GM12875 (cell line): ENCODE results near the gene MAGIX.
A peak's percentile ranks its signal among the peaks of the same experiment; 100 is the strongest.
"Not testable (repeated sequence)": the region's sequence is repeated elsewhere in the genome, so short reads cannot be mapped to it uniquely, and the experiment has no call there.

ENCODE experiments used
- H3K4me3 ChIP-seq: one replicate; pipeline ENCODE4 v1.5.1; 2011; ENCODE audit warnings: low read depth, low read length, control low read depth
- TF ChIP-seq, protein P1 (sequence below): IDR thresholded peaks from 2 replicates; pipeline ENCODE4 v1.5.1; 2011; ENCODE audit warnings: low read depth, mild to moderate bottlenecking, control low read depth, inconsistent platforms, low read length, moderate library complexity, borderline replicate concordance; ENCODE audit not compliant: insufficient read depth

Gene MAGIX

DNA sequence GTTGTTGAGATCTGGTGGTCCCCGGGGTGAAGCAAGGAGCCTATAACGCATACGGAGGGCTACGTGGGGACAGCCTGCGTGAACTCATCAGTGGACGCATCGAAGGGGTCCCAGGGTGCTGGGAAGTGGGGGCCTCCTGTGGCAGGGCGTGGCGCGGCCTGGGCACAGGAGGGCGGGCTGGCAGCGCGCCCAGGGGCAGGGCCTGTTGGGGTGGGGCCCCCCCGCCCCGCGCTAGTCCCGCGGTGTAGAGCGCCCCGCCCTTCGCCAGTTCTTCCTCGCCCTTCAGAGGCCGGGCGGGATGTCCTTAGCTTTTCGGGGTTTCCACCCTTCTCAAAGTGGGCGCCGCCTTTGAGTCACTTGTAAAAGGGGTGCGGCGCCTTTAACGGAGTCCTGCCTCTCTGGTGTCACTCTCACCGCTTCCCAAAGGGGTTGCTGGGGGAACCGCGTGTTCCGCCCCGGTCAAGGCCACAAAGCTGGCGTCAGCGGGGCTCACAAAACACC, 9.8 kb downstream of the MAGIX start:
- H3K4me3 ChIP-seq, result peak overlapping the region; percentile 68
- TF ChIP-seq, protein P1, sequence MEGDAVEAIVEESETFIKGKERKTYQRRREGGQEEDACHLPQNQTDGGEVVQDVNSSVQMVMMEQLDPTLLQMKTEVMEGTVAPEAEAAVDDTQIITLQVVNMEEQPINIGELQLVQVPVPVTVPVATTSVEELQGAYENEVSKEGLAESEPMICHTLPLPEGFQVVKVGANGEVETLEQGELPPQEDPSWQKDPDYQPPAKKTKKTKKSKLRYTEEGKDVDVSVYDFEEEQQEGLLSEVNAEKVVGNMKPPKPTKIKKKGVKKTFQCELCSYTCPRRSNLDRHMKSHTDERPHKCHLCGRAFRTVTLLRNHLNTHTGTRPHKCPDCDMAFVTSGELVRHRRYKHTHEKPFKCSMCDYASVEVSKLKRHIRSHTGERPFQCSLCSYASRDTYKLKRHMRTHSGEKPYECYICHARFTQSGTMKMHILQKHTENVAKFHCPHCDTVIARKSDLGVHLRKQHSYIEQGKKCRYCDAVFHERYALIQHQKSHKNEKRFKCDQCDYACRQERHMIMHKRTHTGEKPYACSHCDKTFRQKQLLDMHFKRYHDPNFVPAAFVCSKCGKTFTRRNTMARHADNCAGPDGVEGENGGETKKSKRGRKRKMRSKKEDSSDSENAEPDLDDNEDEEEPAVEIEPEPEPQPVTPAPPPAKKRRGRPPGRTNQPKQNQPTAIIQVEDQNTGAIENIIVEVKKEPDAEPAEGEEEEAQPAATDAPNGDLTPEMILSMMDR, result 0 out of 2 replicates have a peak, but pooled peaks have one; percentile 2

DNA sequence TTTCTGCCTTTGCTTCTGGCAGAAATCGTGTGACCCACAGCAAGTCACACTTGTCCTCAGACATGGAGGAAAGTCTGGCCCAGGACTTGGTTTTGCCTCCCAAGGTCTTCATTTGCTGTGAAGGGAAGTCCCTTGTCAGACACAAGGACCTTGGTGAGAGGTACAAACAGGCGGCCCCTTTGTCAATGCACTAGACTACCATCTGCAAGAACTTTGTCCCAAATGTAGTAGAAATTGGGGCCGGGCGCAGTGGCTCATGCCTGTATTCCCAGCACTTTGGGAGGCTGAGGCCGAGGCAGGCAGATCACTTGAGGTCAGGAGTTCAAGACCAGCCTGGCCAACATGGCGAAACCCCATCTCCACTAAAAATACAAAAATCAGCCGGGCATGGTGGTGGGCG, 11.0 kb downstream of the MAGIX start:
- H3K4me3 ChIP-seq, result not testable (repeated sequence)

DNA sequence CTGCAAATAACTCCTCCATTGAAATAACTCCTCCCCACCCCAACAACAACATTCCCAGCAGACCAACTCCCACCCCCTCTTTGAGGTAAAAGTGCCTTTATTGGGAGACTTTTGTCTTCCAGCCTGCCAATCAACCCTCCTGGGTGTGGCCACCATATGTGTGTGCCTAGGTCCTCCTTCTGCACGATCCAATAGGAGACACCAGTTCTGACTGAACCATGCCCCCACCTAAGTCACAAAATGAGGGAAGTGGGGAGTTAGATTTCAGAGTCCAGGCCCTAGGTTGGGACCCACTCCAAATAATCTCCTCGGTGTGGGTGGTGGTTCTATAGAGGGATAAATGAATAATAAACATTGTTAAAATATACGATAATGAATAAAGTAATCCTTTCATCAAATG, 12.2 kb downstream of the MAGIX start:
- TF ChIP-seq, protein P1, result no peak
- H3K4me3 ChIP-seq, result no peak overlapping the region

DNA sequence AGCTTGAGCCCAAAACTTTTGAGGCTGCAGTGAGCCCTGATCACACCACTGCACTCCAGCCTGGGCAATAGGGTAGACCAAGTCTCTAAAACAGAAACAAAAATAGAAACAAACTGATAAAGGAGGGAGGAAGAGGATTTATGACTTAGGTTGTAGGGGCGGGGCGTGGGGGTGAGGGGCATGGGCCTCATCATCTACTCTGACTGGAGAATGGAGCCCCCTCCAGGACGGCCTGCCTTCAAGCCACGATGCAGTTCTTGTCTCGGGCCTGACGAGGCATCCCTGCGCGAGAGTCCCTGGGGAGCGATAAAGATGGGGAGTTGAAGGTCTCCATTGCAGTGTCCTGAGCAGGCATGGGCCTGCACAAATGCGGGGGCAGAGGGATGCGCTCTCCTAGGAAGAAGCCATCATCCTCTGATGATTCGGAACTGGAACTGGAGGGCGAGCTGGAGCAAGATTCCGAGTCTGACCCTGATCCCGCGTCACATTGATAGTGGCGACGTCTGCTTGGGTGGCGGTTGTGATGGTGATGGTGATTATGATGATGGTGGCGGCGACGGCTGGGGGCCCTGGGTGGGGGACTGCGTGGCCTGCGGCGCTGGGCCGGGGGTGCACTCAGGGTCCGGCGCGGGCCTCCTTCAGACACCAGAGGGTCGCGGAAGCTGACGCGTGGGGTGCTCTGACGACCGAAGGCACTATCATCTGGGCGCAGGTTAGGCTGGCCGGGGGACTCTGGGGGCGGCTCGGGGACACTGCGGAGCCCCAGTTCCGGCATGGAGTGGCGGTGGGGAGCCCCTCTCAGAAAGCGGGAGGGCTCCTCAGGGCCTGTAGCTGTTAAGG, 13.1 kb downstream of the MAGIX start:
- TF ChIP-seq, protein P1, result no peak
- H3K4me3 ChIP-seq, result no peak overlapping the region

DNA sequence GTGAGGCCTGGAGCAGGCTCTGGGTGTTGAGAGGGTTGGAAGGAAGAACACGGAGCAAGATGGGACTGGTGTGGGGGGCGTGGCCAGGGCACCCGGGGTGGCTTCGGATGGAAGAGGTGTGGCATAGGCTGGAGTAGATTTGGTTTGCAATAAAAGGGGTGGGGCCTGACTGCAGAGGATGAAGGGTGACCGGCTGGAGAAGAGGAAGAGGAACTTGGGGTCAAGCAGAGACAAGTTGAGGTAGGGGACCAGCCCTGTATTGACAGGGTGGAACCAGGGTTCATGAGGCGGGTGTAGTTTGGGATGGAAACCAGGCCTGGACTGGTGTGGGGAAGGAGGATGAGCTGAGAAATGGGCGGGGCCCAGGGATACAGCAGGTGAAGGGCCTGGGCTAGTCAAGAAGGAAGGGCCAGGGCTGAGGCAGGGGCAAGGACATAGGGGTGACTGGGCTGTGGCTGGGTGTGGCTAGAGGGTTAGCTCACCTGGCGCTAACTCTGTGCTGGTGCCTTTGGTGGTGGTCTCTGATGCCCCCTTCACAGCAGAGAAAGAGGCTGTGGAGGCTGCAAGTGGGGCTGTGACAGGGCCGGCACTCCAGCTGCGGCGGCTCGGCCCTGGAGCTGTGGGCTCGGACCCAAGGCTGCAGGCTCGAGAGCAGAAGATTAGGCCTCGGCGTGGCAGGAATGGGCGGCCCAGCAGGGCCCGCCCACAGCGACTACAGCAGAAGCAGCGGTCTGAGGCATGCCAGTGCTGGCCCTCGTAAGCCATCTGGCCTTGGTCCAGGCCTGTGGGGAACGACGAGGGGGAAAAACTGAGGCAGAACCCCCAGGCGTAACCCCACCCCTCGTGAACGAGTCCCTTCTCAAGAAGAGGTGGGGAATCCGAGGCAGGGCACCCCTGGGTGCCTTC, 14.1 kb downstream of the MAGIX start:
- TF ChIP-seq, protein P1, result no peak
- no peak overlapping the region for H3K4me3 ChIP-seq

DNA sequence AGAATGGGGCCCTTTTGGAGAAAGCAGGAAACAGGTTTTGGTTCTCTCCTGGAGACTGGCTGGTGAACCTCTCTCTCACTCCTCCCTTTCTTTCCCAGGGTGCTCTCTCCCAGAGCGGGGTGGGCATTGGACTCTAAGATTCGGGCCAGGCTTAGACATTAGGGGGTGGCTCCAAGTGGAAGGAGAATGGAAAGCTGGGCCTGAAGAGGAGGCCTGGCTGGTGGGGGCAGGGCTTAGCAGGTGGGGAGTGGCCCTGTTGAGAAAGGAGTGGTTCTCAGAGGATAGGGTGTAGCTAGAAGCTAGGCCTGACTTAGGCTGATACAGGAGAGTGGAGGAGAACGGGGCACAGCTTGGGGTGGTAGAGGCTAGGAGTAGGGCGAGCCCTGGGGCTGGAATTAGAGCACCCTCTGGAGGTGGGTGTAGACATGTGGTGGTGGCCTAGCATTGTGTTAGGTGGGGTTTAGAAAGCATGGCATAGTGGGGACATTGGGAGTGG, 14.8 kb downstream of the MAGIX start:
- TF ChIP-seq, protein P1, result no peak
- no peak overlapping the region for H3K4me3 ChIP-seq

DNA sequence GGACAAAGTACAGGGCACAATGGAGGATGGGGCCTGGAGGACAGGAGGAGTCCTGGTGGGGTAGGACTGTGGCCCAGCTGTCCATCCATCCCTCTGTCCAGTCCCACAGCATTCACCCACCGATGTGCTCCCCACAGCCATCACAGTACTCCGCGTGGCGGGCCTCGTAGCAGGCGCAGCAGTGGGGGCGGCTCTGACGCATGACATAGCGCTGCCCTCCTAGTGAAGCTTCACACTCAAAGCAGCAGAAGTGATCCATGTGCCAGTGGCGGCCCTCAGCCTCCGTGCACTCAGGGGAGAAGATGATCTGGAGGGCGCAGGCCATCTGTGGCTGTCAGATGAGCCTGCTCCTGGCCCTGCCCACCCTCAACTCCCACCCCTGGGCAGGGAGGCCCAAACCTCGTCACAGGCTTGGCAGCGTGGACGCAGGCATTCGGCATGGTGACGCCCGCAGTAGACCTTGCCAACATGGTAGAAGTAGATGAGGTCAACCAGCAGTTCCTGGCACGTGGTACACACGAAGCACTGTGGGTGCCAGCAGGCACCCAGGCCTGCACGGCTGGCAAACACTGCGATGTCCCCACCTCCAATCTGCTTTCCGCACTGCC, 15.4 kb downstream of the MAGIX start:
- TF ChIP-seq, protein P1, result no peak
- H3K4me3 ChIP-seq, result no peak overlapping the region
